ENCODE data around the gene UBASH3A. TPM values are rescaled to one million over a fixed set of nuclear protein-coding genes. Genes with fewer than 3 reads are reported as not detected.

The UBASH3A gene
- total RNA-seq, 1 donor from 2014 or later, result not detected

DNA sequence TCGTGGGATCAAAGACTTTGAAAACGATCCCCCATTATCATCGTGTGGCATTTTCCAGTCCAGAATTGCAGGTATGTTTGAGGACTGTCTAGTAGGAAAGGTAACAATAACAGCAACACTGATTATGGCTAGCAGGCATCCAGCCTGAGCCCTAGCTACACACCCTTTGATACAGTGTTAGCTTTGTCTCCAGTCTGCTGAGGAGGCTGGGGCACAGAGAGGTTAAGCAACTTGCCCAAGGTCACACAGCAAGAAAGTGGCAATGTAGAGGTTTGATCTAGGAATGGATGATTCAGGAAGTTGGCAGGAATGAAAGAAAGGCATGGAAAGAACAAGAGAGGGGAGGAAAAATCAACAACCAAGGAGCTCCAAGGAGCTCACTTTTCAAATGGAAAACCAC is 31.2 kb downstream of the UBASH3A start:
- Histone ChIP-seq H3K36me3 (no peaks in the 10 kb centered on the region), H3K4me3 (no peak overlapping the region), H3K27me3 (no peaks in the 10 kb centered on the region), H2AFZ (replicated peaks) (no peak overlapping the region), H3K27ac (no peak overlapping the region), H3K9ac (no peak overlapping the region), H3F3A (ENCODE audit: low read depth) (no peaks in the 10 kb centered on the region), H4K20me1 (ENCODE audit: low read depth) (peaks cover 5% of the 10 kb centered on the region), H3K4me1 (no peaks in the 10 kb centered on the region), H3K9me3 (ENCODE audit: low read depth) (no peaks in the 10 kb centered on the region), H3K4me2 (no peak overlapping the region), H3K79me2 (ENCODE audit: low read depth) (no peaks in the 10 kb centered on the region)
- Mint-ChIP-seq H3K36me3 (no peaks in the 10 kb centered on the region), H3K4me1 (no peaks in the 10 kb centered on the region), H3K27me3 (ENCODE audit: insufficient read depth, low read depth) (peaks cover 17% of the 10 kb centered on the region), H3K9me3 (peaks cover 15% of the 10 kb centered on the region), H3K4me3 (no peak overlapping the region), H3K27ac (no peak overlapping the region)
- TF ChIP-seq EZH2 (IDR thresholded peaks at IDR 0.05), result no peak
- TF ChIP-seq EZH2phosphoT487 (IDR thresholded peaks at IDR 0.05), result no peak
- no peak for TF ChIP-seq CTCF (IDR thresholded peaks at IDR 0.05)
- DNase-seq (ENCODE audit: low spot score), result no peak

GRCh38 chr21:42435401-42435800 is 31.7 kb downstream of the UBASH3A start:
- Histone ChIP-seq H3K27me3 (no peaks in the 10 kb centered on the region), H2AFZ (replicated peaks) (no peak overlapping the region), H3K4me1 (no peaks in the 10 kb centered on the region), H4K20me1 (ENCODE audit: low read depth) (peaks cover 5% of the 10 kb centered on the region), H3K27ac (no peak overlapping the region), H3K4me3 (no peak overlapping the region), H3F3A (ENCODE audit: low read depth) (no peaks in the 10 kb centered on the region), H3K9ac (no peak overlapping the region), H3K9me3 (ENCODE audit: low read depth) (no peaks in the 10 kb centered on the region), H3K36me3 (no peaks in the 10 kb centered on the region), H3K4me2 (no peak overlapping the region), H3K79me2 (ENCODE audit: low read depth) (no peaks in the 10 kb centered on the region)
- H3K36me3 Mint-ChIP-seq, result no peaks in the 10 kb centered on the region
- H3K4me1 Mint-ChIP-seq, result no peaks in the 10 kb centered on the region
- H3K4me3 Mint-ChIP-seq, result no peak overlapping the region
- no peak for DNase-seq (ENCODE audit: low spot score)
- peaks cover 15% of the 10 kb centered on the region for H3K9me3 Mint-ChIP-seq
- no peak for TF ChIP-seq CTCF (IDR thresholded peaks at IDR 0.05)
- TF ChIP-seq EZH2phosphoT487 (IDR thresholded peaks at IDR 0.05), result no peak
- TF ChIP-seq EZH2 (IDR thresholded peaks at IDR 0.05), result no peak
- peaks cover 19% of the 10 kb centered on the region for H3K27me3 Mint-ChIP-seq (ENCODE audit: insufficient read depth, low read depth)
- no peak overlapping the region for H3K27ac Mint-ChIP-seq

DNA sequence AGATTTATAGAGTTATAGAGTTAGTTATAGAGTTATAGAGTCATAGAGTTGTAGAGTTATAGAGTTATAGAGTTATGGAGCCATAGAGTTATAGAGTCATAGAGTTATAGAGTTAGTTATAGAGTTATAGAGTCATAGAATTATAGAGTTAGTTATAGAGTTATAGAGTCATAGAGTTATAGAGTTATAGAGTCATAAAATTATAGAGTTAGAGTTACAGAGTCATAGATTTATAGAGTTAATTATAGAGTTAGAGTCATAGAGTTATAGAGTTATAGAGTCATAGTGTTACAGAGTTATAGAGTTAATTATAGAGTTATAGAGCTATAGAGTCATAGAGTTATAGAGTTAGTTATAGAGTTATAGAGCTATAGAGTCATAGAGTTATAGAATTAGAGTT is 32.1 kb downstream of the UBASH3A start:
- Mint-ChIP-seq H3K4me3 (no peak overlapping the region), H3K9me3 (peaks cover 15% of the 10 kb centered on the region), H3K27ac (no peak overlapping the region), H3K4me1 (no peaks in the 10 kb centered on the region), H3K36me3 (no peaks in the 10 kb centered on the region), H3K27me3 (ENCODE audit: insufficient read depth, low read depth) (peaks cover 21% of the 10 kb centered on the region)
- DNase-seq (ENCODE audit: low spot score), result no peak
- Histone ChIP-seq H2AFZ (replicated peaks) (no peak overlapping the region), H3K27ac (no peak overlapping the region), H3K36me3 (no peaks in the 10 kb centered on the region), H3K9me3 (ENCODE audit: low read depth) (no peaks in the 10 kb centered on the region), H3K9ac (no peak overlapping the region), H3K4me1 (no peaks in the 10 kb centered on the region), H3K4me2 (no peak overlapping the region), H3K79me2 (ENCODE audit: low read depth) (no peaks in the 10 kb centered on the region), H3K27me3 (no peaks in the 10 kb centered on the region), H4K20me1 (ENCODE audit: low read depth) (peaks cover 5% of the 10 kb centered on the region), H3F3A (ENCODE audit: low read depth) (no peaks in the 10 kb centered on the region), H3K4me3 (no peak overlapping the region)
- no peak for TF ChIP-seq CTCF (IDR thresholded peaks at IDR 0.05)
- no peak for TF ChIP-seq EZH2 (IDR thresholded peaks at IDR 0.05)
- no peak for TF ChIP-seq EZH2phosphoT487 (IDR thresholded peaks at IDR 0.05)
